ENCODE data around the gene KIF3C.
"Not testable (repeated sequence)": the region's sequence is repeated elsewhere in the genome, so short reads cannot be mapped to it uniquely, and the experiment has no call there.

KIF3C gene

GRCh38 chr2:25998816-25999383 is 16.6 kb upstream of the KIF3C start:
- not testable (repeated sequence) for DNase-seq

GRCh38 chr2:25996844-25997243 is 14.5 kb upstream of the KIF3C start:
- no peak for DNase-seq

- DNase-seq = no peak
These were observed 12.2 kb upstream of the KIF3C start for GRCh38 chr2:25994509-25994908.

GRCh38 chr2:25993049-25993448 is 10.8 kb upstream of the KIF3C start:
- DNase-seq = no peak

GRCh38 chr2:25992556-25992955 is 10.3 kb upstream of the KIF3C start:
- DNase-seq = no peak

- no peak for DNase-seq
These were observed 9.7 kb upstream of the KIF3C start for GRCh38 chr2:25991965-25992364.

- no peak for DNase-seq
These were observed 6.9 kb upstream of the KIF3C start for GRCh38 chr2:25989154-25989553.

- DNase-seq = no peak
These were observed 5.8 kb upstream of the KIF3C start for GRCh38 chr2:25988134-25988533.

- no peak for DNase-seq
These were observed 1.4 kb upstream of the KIF3C start for GRCh38 chr2:25983735-25984134.

GRCh38 chr2:25982968-25983280 is 627 bp upstream of the KIF3C start:
- no peak for DNase-seq

- no peak for DNase-seq
These were observed 563 bp downstream of the KIF3C start for GRCh38 chr2:25981596-25982272.

GRCh38 chr2:25980951-25981350 is 1.3 kb downstream of the KIF3C start:
- no peak for DNase-seq

- no peak for DNase-seq
These were observed 2.0 kb downstream of the KIF3C start for GRCh38 chr2:25980076-25980887.

GRCh38 chr2:25979001-25979400 is 3.3 kb downstream of the KIF3C start:
- no peak for DNase-seq

- peak; percentile 80 for DNase-seq
These were observed 4.5 kb downstream of the KIF3C start for GRCh38 chr2:25977768-25978167.

- peak; percentile 41 for DNase-seq
These were observed 5.1 kb downstream of the KIF3C start for GRCh38 chr2:25976983-25977741.

- DNase-seq = no peak
These were observed 10.1 kb downstream of the KIF3C start for GRCh38 chr2:25972049-25972823.

GRCh38 chr2:25971596-25971995 is 10.7 kb downstream of the KIF3C start:
- no peak for DNase-seq

GRCh38 chr2:25966531-25967270 is 15.6 kb downstream of the KIF3C start:
- no peak for DNase-seq

- DNase-seq = peak; percentile 14
These were observed 17.4 kb downstream of the KIF3C start for GRCh38 chr2:25964891-25965290.

- peak; percentile 56 for DNase-seq
These were observed 21.4 kb downstream of the KIF3C start for GRCh38 chr2:25960920-25961319.

- no peak for DNase-seq
These were observed 21.9 kb downstream of the KIF3C start for GRCh38 chr2:25960396-25960795.
